ENCODE data around the gene OTOF. TPM values are rescaled to one million over a fixed set of nuclear protein-coding genes. Genes with fewer than 3 reads are reported as not detected.

The OTOF gene
- total RNA-seq, 1 donor from 2014 or later, result 0.36 TPM

- Histone ChIP-seq H3K4me2 (no peak overlapping the region), H3K79me2 (ENCODE audit: low read depth) (no peaks in the 10 kb centered on the region), H3K36me3 (no peaks in the 10 kb centered on the region), H3K27me3 (no peaks in the 10 kb centered on the region), H3F3A (ENCODE audit: low read depth) (no peaks in the 10 kb centered on the region), H3K9ac (no peak overlapping the region), H3K4me3 (no peak overlapping the region), H3K9me3 (ENCODE audit: low read depth) (no peaks in the 10 kb centered on the region), H3K27ac (no peak overlapping the region), H4K20me1 (ENCODE audit: low read depth) (no peaks in the 10 kb centered on the region), H3K4me1 (peaks cover 12% of the 10 kb centered on the region), H2AFZ (replicated peaks) (no peak overlapping the region)
- no peaks in the 10 kb centered on the region for H3K36me3 Mint-ChIP-seq
- no peak overlapping the region for H3K27ac Mint-ChIP-seq
- DNase-seq (ENCODE audit: low spot score), result no peak
- H3K4me1 Mint-ChIP-seq, result peaks cover 9% of the 10 kb centered on the region
- TF ChIP-seq CTCF (IDR thresholded peaks at IDR 0.05) (no peak), EZH2phosphoT487 (IDR thresholded peaks at IDR 0.05) (no peak), EZH2 (IDR thresholded peaks at IDR 0.05) (no peak)
- no peaks in the 10 kb centered on the region for H3K9me3 Mint-ChIP-seq
- H3K27me3 Mint-ChIP-seq (ENCODE audit: insufficient read depth, low read depth), result peaks cover 5% of the 10 kb centered on the region
- H3K4me3 Mint-ChIP-seq, result no peak overlapping the region
Observed at GRCh38 chr2:26523750-26524149, 45.8 kb upstream of the OTOF start.

- Histone ChIP-seq H3K79me2 (ENCODE audit: low read depth) (no peaks in the 10 kb centered on the region), H3K9me3 (ENCODE audit: low read depth) (no peaks in the 10 kb centered on the region), H3K4me3 (no peak overlapping the region), H3K4me2 (no peak overlapping the region), H3F3A (ENCODE audit: low read depth) (no peaks in the 10 kb centered on the region), H3K27ac (no peak overlapping the region), H3K4me1 (peaks cover 12% of the 10 kb centered on the region), H3K27me3 (no peaks in the 10 kb centered on the region), H4K20me1 (ENCODE audit: low read depth) (no peaks in the 10 kb centered on the region), H3K9ac (no peak overlapping the region), H2AFZ (replicated peaks) (no peak overlapping the region), H3K36me3 (no peaks in the 10 kb centered on the region)
- peaks cover under 1% of the 10 kb centered on the region for H3K9me3 Mint-ChIP-seq
- peaks cover 9% of the 10 kb centered on the region for H3K4me1 Mint-ChIP-seq
- H3K27ac Mint-ChIP-seq, result no peak overlapping the region
- peaks cover 2% of the 10 kb centered on the region for H3K27me3 Mint-ChIP-seq (ENCODE audit: insufficient read depth, low read depth)
- TF ChIP-seq CTCF (IDR thresholded peaks at IDR 0.05) (no peak), EZH2 (IDR thresholded peaks at IDR 0.05) (no peak), EZH2phosphoT487 (IDR thresholded peaks at IDR 0.05) (no peak)
- H3K36me3 Mint-ChIP-seq, result no peaks in the 10 kb centered on the region
- no peak for DNase-seq (ENCODE audit: low spot score)
- no peak overlapping the region for H3K4me3 Mint-ChIP-seq
Observed at GRCh38 chr2:26522751-26523171, 44.8 kb upstream of the OTOF start.

GRCh38 chr2:26522325-26522724 is 44.4 kb upstream of the OTOF start:
- no peak for TF ChIP-seq CTCF (IDR thresholded peaks at IDR 0.05)
- TF ChIP-seq EZH2 (IDR thresholded peaks at IDR 0.05), result no peak
- no peak for TF ChIP-seq EZH2phosphoT487 (IDR thresholded peaks at IDR 0.05)
- H3K9me3 ChIP-seq (ENCODE audit: low read depth), result no peaks in the 10 kb centered on the region
- H3K9me3 Mint-ChIP-seq, result peaks cover 2% of the 10 kb centered on the region
- no peak overlapping the region for H3K27ac ChIP-seq
- H3K4me3 Mint-ChIP-seq, result no peak overlapping the region
- no peak overlapping the region for H3K4me2 ChIP-seq
- peaks cover 12% of the 10 kb centered on the region for H3K4me1 ChIP-seq
- no peaks in the 10 kb centered on the region for H3K79me2 ChIP-seq (ENCODE audit: low read depth)
- no peaks in the 10 kb centered on the region for H3K36me3 Mint-ChIP-seq
- no peaks in the 10 kb centered on the region for H4K20me1 ChIP-seq (ENCODE audit: low read depth)
- H3K4me3 ChIP-seq, result no peak overlapping the region
- H3K9ac ChIP-seq, result no peak overlapping the region
- DNase-seq (ENCODE audit: low spot score), result no peak
- peaks cover 2% of the 10 kb centered on the region for H3K27me3 Mint-ChIP-seq (ENCODE audit: insufficient read depth, low read depth)
- H3K27ac Mint-ChIP-seq, result no peak overlapping the region
- H3K36me3 ChIP-seq, result no peaks in the 10 kb centered on the region
- H3K4me1 Mint-ChIP-seq, result peaks cover 9% of the 10 kb centered on the region
- H3F3A ChIP-seq (ENCODE audit: low read depth), result no peaks in the 10 kb centered on the region
- H3K27me3 ChIP-seq, result no peaks in the 10 kb centered on the region
- H2AFZ ChIP-seq (replicated peaks), result no peak overlapping the region

GRCh38 chr2:26521913-26522180 is 43.9 kb upstream of the OTOF start:
- Mint-ChIP-seq H3K27ac (no peak overlapping the region), H3K4me1 (peaks cover 9% of the 10 kb centered on the region), H3K27me3 (ENCODE audit: insufficient read depth, low read depth) (peaks cover 2% of the 10 kb centered on the region), H3K4me3 (no peak overlapping the region), H3K36me3 (no peaks in the 10 kb centered on the region), H3K9me3 (peaks cover 2% of the 10 kb centered on the region)
- no peak overlapping the region for H2AFZ ChIP-seq (replicated peaks)
- no peak overlapping the region for H3K4me2 ChIP-seq
- H3F3A ChIP-seq (ENCODE audit: low read depth), result no peaks in the 10 kb centered on the region
- no peaks in the 10 kb centered on the region for H3K36me3 ChIP-seq
- peaks cover 12% of the 10 kb centered on the region for H3K4me1 ChIP-seq
- H3K27me3 ChIP-seq, result no peaks in the 10 kb centered on the region
- TF ChIP-seq CTCF (IDR thresholded peaks at IDR 0.05) (no peak), EZH2phosphoT487 (IDR thresholded peaks at IDR 0.05) (no peak), EZH2 (IDR thresholded peaks at IDR 0.05) (no peak)
- H3K9ac ChIP-seq, result no peak overlapping the region
- no peak for DNase-seq (ENCODE audit: low spot score)
- H4K20me1 ChIP-seq (ENCODE audit: low read depth), result no peaks in the 10 kb centered on the region
- no peaks in the 10 kb centered on the region for H3K79me2 ChIP-seq (ENCODE audit: low read depth)
- no peaks in the 10 kb centered on the region for H3K9me3 ChIP-seq (ENCODE audit: low read depth)
- no peak overlapping the region for H3K4me3 ChIP-seq
- H3K27ac ChIP-seq, result no peak overlapping the region

Measured in neural progenitor cell (in vitro differentiated cells).